ENCODE data around the gene PRSS1. TPM values are rescaled to one million over a fixed set of nuclear protein-coding genes. Genes with fewer than 3 reads are reported as not detected.
"Not testable (repeated sequence)": the region's sequence is repeated elsewhere in the genome, so short reads cannot be mapped to it uniquely, and the experiment has no call there.

The PRSS1 gene
- total RNA-seq, 1 donor from 2014 or later, result not detected

GRCh38 chr7:142759433-142759832 is 10.2 kb downstream of the PRSS1 start:
- Histone ChIP-seq H3K36me3 (no peaks in the 10 kb centered on the region), H3K27me3 (no peaks in the 10 kb centered on the region), H3K4me1 (no peaks in the 10 kb centered on the region), H3K9me3 (no peaks in the 10 kb centered on the region), H3K27ac (no peak overlapping the region), H3K4me3 (no peak overlapping the region)
- TF ChIP-seq, protein P1, sequence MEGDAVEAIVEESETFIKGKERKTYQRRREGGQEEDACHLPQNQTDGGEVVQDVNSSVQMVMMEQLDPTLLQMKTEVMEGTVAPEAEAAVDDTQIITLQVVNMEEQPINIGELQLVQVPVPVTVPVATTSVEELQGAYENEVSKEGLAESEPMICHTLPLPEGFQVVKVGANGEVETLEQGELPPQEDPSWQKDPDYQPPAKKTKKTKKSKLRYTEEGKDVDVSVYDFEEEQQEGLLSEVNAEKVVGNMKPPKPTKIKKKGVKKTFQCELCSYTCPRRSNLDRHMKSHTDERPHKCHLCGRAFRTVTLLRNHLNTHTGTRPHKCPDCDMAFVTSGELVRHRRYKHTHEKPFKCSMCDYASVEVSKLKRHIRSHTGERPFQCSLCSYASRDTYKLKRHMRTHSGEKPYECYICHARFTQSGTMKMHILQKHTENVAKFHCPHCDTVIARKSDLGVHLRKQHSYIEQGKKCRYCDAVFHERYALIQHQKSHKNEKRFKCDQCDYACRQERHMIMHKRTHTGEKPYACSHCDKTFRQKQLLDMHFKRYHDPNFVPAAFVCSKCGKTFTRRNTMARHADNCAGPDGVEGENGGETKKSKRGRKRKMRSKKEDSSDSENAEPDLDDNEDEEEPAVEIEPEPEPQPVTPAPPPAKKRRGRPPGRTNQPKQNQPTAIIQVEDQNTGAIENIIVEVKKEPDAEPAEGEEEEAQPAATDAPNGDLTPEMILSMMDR (IDR thresholded peaks at IDR 0.05), result no peak
- intact Hi-C loops (cut with DNase I), result no loop called here
- DNase-seq (ENCODE audit: low spot score in 2 of 2), result peak in 1 of 2 donors; percentile 28

DNA sequence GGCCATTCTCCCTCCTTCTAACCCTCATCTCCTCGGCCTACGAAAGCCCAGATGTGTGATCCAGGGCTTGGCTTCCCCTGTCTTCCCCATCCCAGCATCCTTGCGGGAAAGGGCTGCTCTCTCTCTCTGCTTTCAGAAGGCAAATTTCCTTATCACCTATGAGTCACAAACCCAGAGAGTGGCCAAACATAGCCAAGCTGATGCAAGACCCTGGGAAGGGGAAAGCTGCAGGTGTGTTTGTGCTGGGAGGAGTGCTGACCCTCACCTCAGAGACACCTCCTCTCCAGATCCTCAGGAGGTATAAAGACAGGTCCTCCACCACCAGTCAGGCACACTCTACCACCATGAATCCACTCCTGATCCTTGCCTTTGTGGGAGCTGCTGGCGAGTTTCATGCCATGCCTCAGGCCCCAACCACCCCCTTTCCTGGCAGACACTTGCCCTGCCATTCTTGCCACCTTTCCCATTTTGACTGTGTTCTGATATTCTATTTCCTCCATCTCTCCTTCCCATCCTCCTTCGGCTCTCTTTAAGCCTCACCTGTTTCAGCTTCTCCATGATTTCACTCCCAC is 10.9 kb downstream of the PRSS1 start:
- Histone ChIP-seq H3K4me1 (no peaks in the 10 kb centered on the region), H3K4me3 (no peak overlapping the region), H3K36me3 (no peaks in the 10 kb centered on the region), H3K27ac (no peak overlapping the region), H3K27me3 (no peaks in the 10 kb centered on the region), H3K9me3 (no peaks in the 10 kb centered on the region)
- intact Hi-C loops (cut with DNase I), result no loop called here
- peak in 1 of 2 donors; percentile 18 for DNase-seq (ENCODE audit: low spot score in 2 of 2)
- TF ChIP-seq, protein P1 (IDR thresholded peaks at IDR 0.05), result no peak

DNA sequence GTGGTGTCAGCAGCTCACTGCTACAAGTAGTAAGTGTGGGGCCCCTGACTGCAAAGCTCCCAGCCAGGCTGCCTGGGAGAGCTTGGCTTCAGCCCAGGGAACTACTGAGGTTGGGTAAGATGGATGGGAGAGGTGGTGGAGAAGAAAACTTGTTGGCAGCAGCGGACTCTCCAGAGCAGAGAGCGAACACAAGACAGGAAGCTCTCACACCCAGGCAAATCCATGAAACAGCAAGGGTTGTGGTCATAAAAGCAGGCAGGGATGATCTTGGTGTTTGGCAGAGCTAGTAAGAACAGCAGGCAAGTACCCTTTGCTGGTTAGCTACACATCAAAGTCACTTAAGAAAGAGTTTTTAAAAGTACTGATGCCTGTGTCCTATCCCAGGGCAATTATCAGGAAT is 12.3 kb downstream of the PRSS1 start:
- DNase-seq (ENCODE audit: low spot score in 2 of 2); H3K4me1 ChIP-seq; H3K27ac ChIP-seq; H3K9me3 ChIP-seq; H3K4me3 ChIP-seq; intact Hi-C loops (cut with DNase I); H3K27me3 ChIP-seq; H3K36me3 ChIP-seq: not testable (repeated sequence)

DNA sequence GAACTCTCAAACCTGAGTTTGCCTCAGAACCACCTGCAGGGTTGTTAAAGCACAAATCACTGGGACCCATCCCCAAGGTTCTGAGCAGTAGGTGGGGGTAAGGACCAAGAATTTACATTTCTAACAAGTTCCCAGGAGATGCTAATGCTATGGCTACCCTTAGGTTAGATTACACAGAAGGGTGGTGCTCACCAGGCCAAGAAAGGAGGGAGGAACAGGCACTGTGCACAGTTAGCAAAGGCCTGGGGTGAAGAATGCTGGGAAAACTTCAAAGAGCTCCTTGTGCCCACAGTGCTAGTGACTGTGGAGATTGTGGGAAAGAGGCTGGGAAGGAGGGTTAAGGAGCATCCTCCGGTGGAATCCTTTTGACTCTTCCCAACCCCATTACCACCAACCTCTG is 12.8 kb downstream of the PRSS1 start:
- no peak for DNase-seq (ENCODE audit: low spot score in 2 of 2)
- Histone ChIP-seq H3K4me1 (no peaks in the 10 kb centered on the region), H3K27ac (no peak overlapping the region), H3K27me3 (no peaks in the 10 kb centered on the region), H3K36me3 (no peaks in the 10 kb centered on the region), H3K4me3 (no peak overlapping the region), H3K9me3 (no peaks in the 10 kb centered on the region)
- intact Hi-C loops (cut with DNase I), result no loop called here
- TF ChIP-seq, protein P1 (IDR thresholded peaks at IDR 0.05), result no peak

DNA sequence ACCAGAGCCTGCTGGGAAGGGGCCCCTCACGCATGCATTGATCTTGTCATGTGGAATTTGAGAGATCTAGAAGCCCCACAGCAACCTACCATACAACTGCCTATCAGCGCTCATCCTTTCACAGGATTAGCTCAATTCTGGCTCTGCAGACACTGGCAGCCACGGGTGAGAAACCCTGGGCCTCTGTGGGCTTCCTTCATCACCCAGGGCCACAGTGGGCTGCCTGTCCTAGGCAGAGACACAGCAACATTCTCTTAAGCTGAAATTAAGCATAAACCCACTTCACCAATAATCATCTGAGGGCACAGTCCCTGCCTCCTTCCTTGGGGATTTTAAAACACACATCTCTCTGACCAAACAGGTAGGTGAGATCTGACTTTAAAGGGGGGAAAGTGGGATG is 18.2 kb downstream of the PRSS1 start:
- no peak for DNase-seq (ENCODE audit: low spot score in 2 of 2)

GRCh38 chr7:142767861-142768260 is 18.6 kb downstream of the PRSS1 start:
- Histone ChIP-seq H3K36me3 (no peaks in the 10 kb centered on the region), H3K27me3 (no peaks in the 10 kb centered on the region), H3K4me3 (no peak overlapping the region), H3K9me3 (no peaks in the 10 kb centered on the region), H3K4me1 (no peaks in the 10 kb centered on the region), H3K27ac (no peak overlapping the region)
- intact Hi-C loops (cut with DNase I), result no loop called here
- DNase-seq (ENCODE audit: low spot score in 2 of 2), result no peak
- TF ChIP-seq, protein P1 (IDR thresholded peaks at IDR 0.05), result no peak

More for the DNA sequence above, 18.2 kb downstream of the PRSS1 start:
- no peaks in the 10 kb centered on the region for H3K4me1 ChIP-seq
- no peaks in the 10 kb centered on the region for H3K36me3 ChIP-seq
- H3K27me3 ChIP-seq, result no peaks in the 10 kb centered on the region
- intact Hi-C loops (cut with DNase I), result no loop called here
- TF ChIP-seq, protein P1 (IDR thresholded peaks at IDR 0.05), result no peak
- no peak overlapping the region for H3K27ac ChIP-seq
- no peaks in the 10 kb centered on the region for H3K9me3 ChIP-seq
- no peak overlapping the region for H3K4me3 ChIP-seq

DNA sequence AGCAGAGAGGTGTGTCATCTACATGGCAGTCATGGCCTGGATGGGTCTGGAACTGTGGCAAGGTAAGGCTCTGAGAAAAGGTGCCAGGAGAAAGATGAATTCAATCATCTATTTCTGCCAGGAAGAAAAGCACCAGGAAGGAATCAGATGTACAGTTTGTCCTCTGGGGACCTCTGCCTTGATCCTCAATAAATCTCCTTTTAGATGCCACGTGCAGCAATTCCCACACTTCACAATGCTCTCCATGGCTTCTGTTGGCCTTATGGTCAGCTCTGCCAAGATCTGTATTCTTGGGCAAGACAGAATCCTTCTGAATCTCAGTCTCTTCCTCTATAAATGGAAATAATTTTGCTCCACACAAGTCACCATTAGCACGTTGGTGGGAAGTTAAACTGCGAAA is 19.6 kb downstream of the PRSS1 start:
- H3K27me3 ChIP-seq; DNase-seq (ENCODE audit: low spot score in 2 of 2); H3K27ac ChIP-seq; H3K4me1 ChIP-seq; H3K9me3 ChIP-seq; H3K4me3 ChIP-seq; H3K36me3 ChIP-seq; intact Hi-C loops (cut with DNase I): not testable (repeated sequence)
